ENCODE results near the gene WNT9B.

The WNT9B gene

GRCh38 chr17:46851029-46851741 is at the start of gene WNT9B:
WNT9B (plus strand) TSS chr17:46851583; CDS start chr17:46851639, 56 bp downstream.
- TF ChIP-seq CTCF (IDR thresholded peaks at IDR 0.05; ENCODE audit: control extremely low read depth, extremely low read depth, low read depth, missing control alignments), result no peak
- no peak for DNase-seq (ENCODE audit: extremely low spot score)
- ChIA-PET CTCF (interaction anchor here (0.7 kb wide), 1 partner anchor 110 kb away, joined by 3 read pairs; no protein-coding TSS in a partner anchor), POLR2A (no interaction called here)

- POLR2A ChIA-PET, result no interaction called here
Observed at GRCh38 chr17:46802800-46803199, 48.6 kb upstream of the WNT9B start.

GRCh38 chr17:46803544-46803943 is 47.8 kb upstream of the WNT9B start:
- CTCF ChIA-PET, result no interaction called here
- TF ChIP-seq CTCF (IDR thresholded peaks at IDR 0.05; ENCODE audit: control extremely low read depth, extremely low read depth, low read depth, missing control alignments), result no peak
- POLR2A ChIA-PET, result no interaction called here
- DNase-seq (ENCODE audit: extremely low spot score), result no peak

More at GRCh38 chr17:46802800-46803199, 48.6 kb upstream of the WNT9B start:
- no peak for TF ChIP-seq CTCF (IDR thresholded peaks at IDR 0.05; ENCODE audit: control extremely low read depth, extremely low read depth, low read depth, missing control alignments)
- CTCF ChIA-PET, result interaction anchor here (1.5 kb wide), 1 partner anchor 33 kb away, joined by 3 read pairs; no protein-coding TSS in a partner anchor
- no peak for DNase-seq (ENCODE audit: extremely low spot score)

GRCh38 chr17:46805771-46806170 is 45.6 kb upstream of the WNT9B start:
- TF ChIP-seq CTCF (IDR thresholded peaks at IDR 0.05; ENCODE audit: control extremely low read depth, extremely low read depth, low read depth, missing control alignments), result no peak
- ChIA-PET POLR2A (no interaction called here), CTCF (interaction anchor here (1.7 kb wide), 1 partner anchor 8 kb away, joined by 3 read pairs; no protein-coding TSS in a partner anchor)
- DNase-seq (ENCODE audit: extremely low spot score), result no peak

GRCh38 chr17:46809110-46809571 is 42.2 kb upstream of the WNT9B start:
- ChIA-PET CTCF (interaction anchor here (1.1 kb wide), 1 partner anchor 26 kb away, joined by 3 read pairs; no protein-coding TSS in a partner anchor), POLR2A (no interaction called here)
- TF ChIP-seq CTCF (IDR thresholded peaks at IDR 0.05; ENCODE audit: control extremely low read depth, extremely low read depth, low read depth, missing control alignments), result no peak
- no peak for DNase-seq (ENCODE audit: extremely low spot score)

- ChIA-PET POLR2A (no interaction called here), CTCF (interaction anchor here (1.2 to 1.4 kb wide), 3 partner anchors 12 to 14 kb away, joined by 3 to 4 read pairs (median 3); no protein-coding TSS in a partner anchor)
- no peak for DNase-seq (ENCODE audit: extremely low spot score)
- TF ChIP-seq CTCF (IDR thresholded peaks at IDR 0.05; ENCODE audit: control extremely low read depth, extremely low read depth, low read depth, missing control alignments), result no peak
Observed at GRCh38 chr17:46810837-46811236, 40.5 kb upstream of the WNT9B start.

Data from GM10248 (cell line).